ENCODE data around the gene ABTB2.

Gene ABTB2

GRCh38 chr11:34266090-34266912 lies 91.5 kb downstream of the ABTB2 start:
- no peak for TF ChIP-seq CTCF (IDR thresholded peaks at IDR 0.05)

GRCh38 chr11:34264303-34265110 lies 93.3 kb downstream of the ABTB2 start:
- no peak for TF ChIP-seq CTCF (IDR thresholded peaks at IDR 0.05)

- TF ChIP-seq CTCF (IDR thresholded peaks at IDR 0.05), result no peak
Observed at GRCh38 chr11:34263441-34264091, 94.2 kb downstream of the ABTB2 start.

DNA sequence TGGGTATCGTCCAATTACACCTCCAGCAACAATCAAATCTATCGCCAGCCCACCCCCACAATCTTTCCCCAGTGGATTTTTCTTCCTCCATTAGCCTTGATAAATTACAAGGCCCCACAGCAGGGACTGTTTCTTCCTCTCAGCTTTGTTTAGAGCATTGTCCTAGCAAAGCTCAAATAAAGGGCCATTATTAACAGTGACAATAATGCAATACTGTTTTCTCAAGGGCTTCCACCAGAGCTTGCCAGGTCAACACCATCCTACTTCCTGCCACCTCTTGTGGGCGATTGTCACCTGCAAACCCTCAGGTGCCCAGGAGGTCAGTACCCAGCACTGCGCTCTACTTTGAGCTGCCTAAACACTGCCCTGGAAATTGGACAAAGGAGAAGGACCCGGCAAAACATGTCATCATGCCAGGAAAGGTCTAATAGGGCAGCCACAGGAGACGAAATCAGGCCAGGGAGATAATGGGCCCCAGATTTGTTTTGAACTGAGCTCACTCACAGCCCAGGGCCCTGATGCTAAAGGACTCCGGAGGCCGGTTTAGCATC lies 95.2 kb downstream of the ABTB2 start:
- no peak for TF ChIP-seq CTCF (IDR thresholded peaks at IDR 0.05)

GRCh38 chr11:34261820-34262219 lies 96.0 kb downstream of the ABTB2 start:
- TF ChIP-seq CTCF (IDR thresholded peaks at IDR 0.05), result no peak

- TF ChIP-seq CTCF (IDR thresholded peaks at IDR 0.05), result no peak
Observed at GRCh38 chr11:34261095-34261494, 96.7 kb downstream of the ABTB2 start.

GRCh38 chr11:34260072-34260575 lies 97.7 kb downstream of the ABTB2 start:
- no peak for TF ChIP-seq CTCF (IDR thresholded peaks at IDR 0.05)
